K562 (cell line): ENCODE measurements around the gene DIP2B. TPM values are rescaled to one million over a fixed set of nuclear protein-coding genes. Genes with fewer than 3 reads are reported as not detected.

Experiments used
- BRD4 ChIP-seq: fragments of 200-600 bp; sonication (generic); IDR thresholded peaks from 2 replicates; pipeline ENCODE4 v1.6.1; 2017; ENCODE audit warnings: inconsistent platforms
- CCNT2 ChIP-seq: IDR thresholded peaks from 2 replicates; pipeline ENCODE4 v1.6.1; 2011; ENCODE audit warnings: borderline replicate concordance, low read depth, mild to moderate bottlenecking, moderate library complexity, mixed read lengths, low read length; ENCODE audit not compliant: insufficient read length; ENCODE audit errors: extremely low read depth
- CTBP1 ChIP-seq: fragments of 450-650 bp; IDR thresholded peaks from 2 replicates; pipeline ENCODE4 v1.6.1; 2016; ENCODE audit warnings: borderline replicate concordance
- ELF2 ChIP-seq: fragments of 250-450 bp; sonication (Bioruptor Pico); IDR thresholded peaks from 2 replicates; pipeline ENCODE4 v1.5.0; 2021; ENCODE audit warnings: mild to moderate bottlenecking
- GABPA ChIP-seq: fragments of 200-800 bp; sonication (Bioruptor generic); conservative IDR thresholded peaks from 2 replicates; pipeline ENCODE4 v1.6.1; 2016; ENCODE audit warnings: low read depth, missing genetic modification characterization, missing compliant biosample characterization
- HMGN3 ChIP-seq: IDR thresholded peaks from 2 replicates; pipeline ENCODE4 v1.6.1; 2011; ENCODE audit warnings: borderline replicate concordance, low read depth, mild to moderate bottlenecking, mixed read lengths, low read length; ENCODE audit not compliant: insufficient read length; ENCODE audit errors: extremely low read depth
- MAZ ChIP-seq, 2 experiments: fragments of 450-650 bp in 1 of 2; sonication (generic) in 1 of 2; formaldehyde crosslinking; IDR thresholded peaks in 1 of 2; conservative IDR thresholded peaks in 1 of 2; 2 replicates each; pipeline versions ENCODE4 v1.4.0 to v1.5.0; 2020; ENCODE audit warnings: mild to moderate bottlenecking in 1 of 2, missing genetic modification reagents in 1 of 2
- NCOA1 ChIP-seq: fragments of 450-650 bp; IDR thresholded peaks from 2 replicates; pipeline ENCODE4 v1.6.1; 2016; ENCODE audit warnings: low read depth
- PHF8 ChIP-seq: fragments of 200-600 bp; sonication (generic); IDR thresholded peaks from 2 replicates; pipeline ENCODE4 v1.6.1; 2012; ENCODE audit warnings: mixed run types, mild to moderate bottlenecking, inconsistent platforms, low read length, moderate library complexity, borderline replicate concordance
- RHOXF2B ChIP-seq: fragments of 250-450 bp; sonication (Bioruptor Pico); conservative IDR thresholded peaks from 2 replicates; pipeline ENCODE4 v1.5.1; 2021
- ZBTB8A ChIP-seq: fragments of 450-650 bp; IDR thresholded peaks from 2 replicates; pipeline ENCODE4 v1.6.1; 2018; ENCODE audit warnings: mild to moderate bottlenecking, moderate library complexity; ENCODE audit not compliant: partially characterized antibody
- ZKSCAN3 ChIP-seq: fragments of 250-450 bp; sonication (Bioruptor Pico); IDR thresholded peaks from 2 replicates; pipeline ENCODE4 v1.4.0; 2020
- polyA plus RNA-seq, 8 experiments: library from polyadenylated mRNA; depleted of rRNA in 4 of 8; stranded (reverse) in 5 of 8; unstranded in 3 of 8; fragments of >200 nt; fragmentation: Nextera tagmentation in 2 of 8; fragmentation: Illumina TruSeq in 1 of 8; extraction: Ambion mirVana in 2 of 8; extraction: Trizol in 1 of 8; gene quantifications; 2 replicates each; pipeline versions ENCODE4 v1.2.1 to v1.2.3, GENCODE V29; 2011 to 2014; ENCODE audit warnings: inconsistent platforms in 1 of 8, missing spikeins in 1 of 8
- total RNA-seq, 7 experiments: library from RNA; depleted of rRNA in 6 of 7; stranded (reverse); fragments of >200 nt in 6 of 7; fragmentation: Illumina TruSeq in 2 of 7; extraction: Trizol in 2 of 7; gene quantifications; 2 replicates each; pipeline versions ENCODE4 v1.2.1 to v1.2.3, GENCODE V29; 2011 to 2021; ENCODE audit warnings: low replicate concordance in 1 of 7
- TF ChIP-seq, protein P1 (sequence below): fragments of 250-450 bp; sonication (Bioruptor Pico); IDR thresholded peaks from 2 replicates; pipeline ENCODE4 v1.4.0; 2020; ENCODE audit warnings: mild to moderate bottlenecking
- TF ChIP-seq, protein P2 (sequence below): IDR thresholded peaks from 2 replicates; pipeline ENCODE4 v1.6.1; 2011; ENCODE audit warnings: borderline replicate concordance, low read depth, mild to moderate bottlenecking, moderate library complexity, low read length; ENCODE audit not compliant: insufficient read depth, poor library complexity, severe bottlenecking
- TF ChIP-seq, protein P3 (sequence below): fragments of 450-650 bp; IDR thresholded peaks from 2 replicates; pipeline ENCODE4 v1.6.1; 2018; ENCODE audit not compliant: partially characterized antibody
- TF ChIP-seq, protein P4 (sequence below): fragments of 200-800 bp; sonication (Bioruptor generic); IDR thresholded peaks from 2 replicates; pipeline ENCODE4 v1.6.1; 2017; ENCODE audit warnings: missing genetic modification characterization, missing compliant biosample characterization

DIP2B gene
- total and polyA plus RNA-seq, 9 of the 15 experiments (the other 6 are each of a cell fraction or from before 2014, with no cell fraction given), result 4.6 to 26.1 (median 18.8) TPM

DNA sequence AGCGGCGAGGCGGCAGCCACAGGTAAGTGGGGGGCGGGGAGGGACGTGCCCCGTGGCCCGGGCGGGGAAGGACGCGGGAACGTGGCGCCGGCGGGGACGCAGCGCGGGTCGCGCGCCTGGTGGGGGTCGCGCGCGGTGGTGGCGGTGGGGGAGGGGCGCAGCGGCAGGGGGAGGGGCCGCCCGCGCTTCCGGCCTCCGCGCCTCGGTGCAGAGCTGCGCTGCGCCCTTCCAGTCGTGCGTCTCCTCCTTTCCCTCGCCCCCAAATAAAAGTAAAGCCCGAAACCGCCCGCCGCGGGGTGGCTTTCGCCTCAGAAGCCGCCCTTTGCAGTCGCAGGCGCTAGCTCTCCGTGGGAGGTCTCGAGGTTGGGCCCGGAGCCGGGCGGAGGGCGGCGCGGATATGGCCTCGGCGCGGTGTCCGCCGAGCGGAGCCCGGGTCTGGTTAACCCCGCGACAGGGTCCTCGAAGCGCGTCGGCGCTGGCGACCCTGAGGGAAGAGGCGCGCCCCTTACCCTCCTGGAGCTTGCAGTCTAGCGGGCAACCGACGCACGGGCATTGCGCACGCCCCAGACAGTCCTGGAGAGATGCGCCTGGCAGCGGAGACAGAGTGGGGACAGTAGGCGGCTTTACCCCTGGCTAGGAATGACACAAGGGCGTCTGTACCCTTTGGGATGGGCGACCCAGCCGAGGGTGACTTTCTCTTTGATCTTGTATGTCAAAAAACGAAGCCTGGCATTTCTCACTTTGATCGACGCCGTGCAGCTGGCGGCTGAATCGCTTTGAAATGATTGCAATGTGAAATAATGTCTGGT, 259.7 kb downstream of the DIP2B start (continued):
- TF ChIP-seq ZKSCAN3 (CRISPR knock-in tag), result no peak
- no peak for TF ChIP-seq ZBTB8A
- TF ChIP-seq, protein P1, sequence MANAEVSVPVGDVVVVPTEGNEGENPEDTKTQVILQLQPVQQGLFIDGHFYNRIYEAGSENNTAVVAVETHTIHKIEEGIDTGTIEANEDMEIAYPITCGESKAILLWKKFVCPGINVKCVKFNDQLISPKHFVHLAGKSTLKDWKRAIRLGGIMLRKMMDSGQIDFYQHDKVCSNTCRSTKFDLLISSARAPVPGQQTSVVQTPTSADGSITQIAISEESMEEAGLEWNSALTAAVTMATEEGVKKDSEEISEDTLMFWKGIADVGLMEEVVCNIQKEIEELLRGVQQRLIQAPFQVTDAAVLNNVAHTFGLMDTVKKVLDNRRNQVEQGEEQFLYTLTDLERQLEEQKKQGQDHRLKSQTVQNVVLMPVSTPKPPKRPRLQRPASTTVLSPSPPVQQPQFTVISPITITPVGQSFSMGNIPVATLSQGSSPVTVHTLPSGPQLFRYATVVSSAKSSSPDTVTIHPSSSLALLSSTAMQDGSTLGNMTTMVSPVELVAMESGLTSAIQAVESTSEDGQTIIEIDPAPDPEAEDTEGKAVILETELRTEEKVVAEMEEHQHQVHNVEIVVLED, result peak; percentile 9; the same call in 1 of the 2 replicates
- peak; percentile 81 for TF ChIP-seq HMGN3
- TF ChIP-seq, protein P2, sequence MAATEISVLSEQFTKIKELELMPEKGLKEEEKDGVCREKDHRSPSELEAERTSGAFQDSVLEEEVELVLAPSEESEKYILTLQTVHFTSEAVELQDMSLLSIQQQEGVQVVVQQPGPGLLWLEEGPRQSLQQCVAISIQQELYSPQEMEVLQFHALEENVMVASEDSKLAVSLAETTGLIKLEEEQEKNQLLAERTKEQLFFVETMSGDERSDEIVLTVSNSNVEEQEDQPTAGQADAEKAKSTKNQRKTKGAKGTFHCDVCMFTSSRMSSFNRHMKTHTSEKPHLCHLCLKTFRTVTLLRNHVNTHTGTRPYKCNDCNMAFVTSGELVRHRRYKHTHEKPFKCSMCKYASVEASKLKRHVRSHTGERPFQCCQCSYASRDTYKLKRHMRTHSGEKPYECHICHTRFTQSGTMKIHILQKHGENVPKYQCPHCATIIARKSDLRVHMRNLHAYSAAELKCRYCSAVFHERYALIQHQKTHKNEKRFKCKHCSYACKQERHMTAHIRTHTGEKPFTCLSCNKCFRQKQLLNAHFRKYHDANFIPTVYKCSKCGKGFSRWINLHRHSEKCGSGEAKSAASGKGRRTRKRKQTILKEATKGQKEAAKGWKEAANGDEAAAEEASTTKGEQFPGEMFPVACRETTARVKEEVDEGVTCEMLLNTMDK, result peak; percentile 7
- no peak for TF ChIP-seq CTBP1
- TF ChIP-seq BRD4, result no peak
- peak; percentile 75 for TF ChIP-seq GABPA (tag)
- TF ChIP-seq MAZ (CRISPR knock-in tag; conservative IDR thresholded peaks at IDR 0.05 in 1 of 2, IDR thresholded peaks at IDR 0.05 in 1 of 2), result peak; percentile 18 to 55; a peak in 3 of 4 replicates
- no peak for TF ChIP-seq RHOXF2B (CRISPR knock-in tag)
- TF ChIP-seq NCOA1, result no peak
- TF ChIP-seq, protein P3, sequence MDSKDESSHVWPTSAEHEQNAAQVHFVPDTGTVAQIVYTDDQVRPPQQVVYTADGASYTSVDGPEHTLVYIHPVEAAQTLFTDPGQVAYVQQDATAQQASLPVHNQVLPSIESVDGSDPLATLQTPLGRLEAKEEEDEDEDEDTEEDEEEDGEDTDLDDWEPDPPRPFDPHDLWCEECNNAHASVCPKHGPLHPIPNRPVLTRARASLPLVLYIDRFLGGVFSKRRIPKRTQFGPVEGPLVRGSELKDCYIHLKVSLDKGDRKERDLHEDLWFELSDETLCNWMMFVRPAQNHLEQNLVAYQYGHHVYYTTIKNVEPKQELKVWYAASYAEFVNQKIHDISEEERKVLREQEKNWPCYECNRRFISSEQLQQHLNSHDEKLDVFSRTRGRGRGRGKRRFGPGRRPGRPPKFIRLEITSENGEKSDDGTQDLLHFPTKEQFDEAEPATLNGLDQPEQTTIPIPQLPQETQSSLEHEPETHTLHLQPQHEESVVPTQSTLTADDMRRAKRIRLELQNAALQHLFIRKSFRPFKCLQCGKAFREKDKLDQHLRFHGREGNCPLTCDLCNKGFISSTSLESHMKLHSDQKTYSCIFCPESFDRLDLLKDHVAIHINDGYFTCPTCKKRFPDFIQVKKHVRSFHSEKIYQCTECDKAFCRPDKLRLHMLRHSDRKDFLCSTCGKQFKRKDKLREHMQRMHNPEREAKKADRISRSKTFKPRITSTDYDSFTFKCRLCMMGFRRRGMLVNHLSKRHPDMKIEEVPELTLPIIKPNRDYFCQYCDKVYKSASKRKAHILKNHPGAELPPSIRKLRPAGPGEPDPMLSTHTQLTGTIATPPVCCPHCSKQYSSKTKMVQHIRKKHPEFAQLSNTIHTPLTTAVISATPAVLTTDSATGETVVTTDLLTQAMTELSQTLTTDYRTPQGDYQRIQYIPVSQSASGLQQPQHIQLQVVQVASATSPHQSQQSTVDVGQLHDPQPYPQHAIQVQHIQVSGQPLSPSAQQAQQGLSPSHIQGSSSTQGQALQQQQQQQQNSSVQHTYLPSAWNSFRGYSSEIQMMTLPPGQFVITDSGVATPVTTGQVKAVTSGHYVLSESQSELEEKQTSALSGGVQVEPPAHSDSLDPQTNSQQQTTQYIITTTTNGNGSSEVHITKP, result peak; percentile 2
- peak; percentile 49 for TF ChIP-seq PHF8
- TF ChIP-seq ELF2 (CRISPR knock-in tag), result peak; percentile 7; the same call in 1 of the 2 replicates
- TF ChIP-seq CCNT2, result peak; percentile 45
- TF ChIP-seq, protein P4, sequence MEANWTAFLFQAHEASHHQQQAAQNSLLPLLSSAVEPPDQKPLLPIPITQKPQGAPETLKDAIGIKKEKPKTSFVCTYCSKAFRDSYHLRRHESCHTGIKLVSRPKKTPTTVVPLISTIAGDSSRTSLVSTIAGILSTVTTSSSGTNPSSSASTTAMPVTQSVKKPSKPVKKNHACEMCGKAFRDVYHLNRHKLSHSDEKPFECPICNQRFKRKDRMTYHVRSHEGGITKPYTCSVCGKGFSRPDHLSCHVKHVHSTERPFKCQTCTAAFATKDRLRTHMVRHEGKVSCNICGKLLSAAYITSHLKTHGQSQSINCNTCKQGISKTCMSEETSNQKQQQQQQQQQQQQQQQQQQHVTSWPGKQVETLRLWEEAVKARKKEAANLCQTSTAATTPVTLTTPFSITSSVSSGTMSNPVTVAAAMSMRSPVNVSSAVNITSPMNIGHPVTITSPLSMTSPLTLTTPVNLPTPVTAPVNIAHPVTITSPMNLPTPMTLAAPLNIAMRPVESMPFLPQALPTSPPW (CRISPR knock-in tag), result peak; percentile 78
